NCI-H2171 treated with DMSO at 0.1 percent for 48 hours (cell line): ENCODE data around the gene GSDMA.
"Not testable (repeated sequence)": the region's sequence is repeated elsewhere in the genome, so short reads cannot be mapped to it uniquely, and the experiment has no call there.

Experiments used
- DNase-seq: peaks from one replicate; lab custom pipeline; 2025; lab: John Stamatoyannopoulos, UW

GSDMA gene

DNA sequence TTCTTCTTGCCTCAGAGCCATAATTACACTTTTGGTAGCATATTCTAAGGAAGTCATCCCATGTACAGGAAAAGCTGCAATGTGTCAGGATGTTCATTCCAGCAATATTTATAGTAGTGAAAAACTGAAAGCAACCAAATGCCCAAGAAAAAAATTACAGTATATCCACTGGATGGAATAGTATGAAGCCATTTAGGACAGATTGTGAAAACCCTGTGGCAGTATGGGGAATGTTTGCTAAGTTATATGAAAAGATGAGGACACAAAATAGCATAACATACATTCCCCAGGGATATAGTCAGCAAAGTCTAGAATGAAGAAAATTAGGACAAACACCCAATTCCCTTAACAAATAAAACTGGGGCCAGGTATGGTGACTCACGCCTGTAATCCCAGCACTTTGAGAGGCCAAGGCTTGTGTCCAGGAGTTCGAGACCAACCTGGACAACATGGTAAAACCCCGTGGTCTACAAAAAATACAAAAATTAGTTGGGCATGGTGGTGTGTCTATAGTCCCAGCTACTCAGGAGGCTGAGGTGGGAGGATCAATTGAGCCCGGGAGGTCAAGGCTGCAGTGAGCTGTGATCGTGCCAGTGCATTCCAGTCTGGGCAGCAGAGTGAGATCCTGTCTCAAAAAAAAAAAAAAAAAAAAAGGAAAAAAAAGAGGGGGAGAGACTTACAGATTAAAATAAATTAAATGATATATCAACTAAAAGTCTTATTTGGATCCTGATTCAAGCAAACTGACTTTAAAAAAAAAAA lies 33.0 kb upstream of the GSDMA start:
- no peak for DNase-seq

GRCh38 chr17:39933912-39934311 lies 28.9 kb upstream of the GSDMA start:
- DNase-seq = peak; percentile 39

DNA sequence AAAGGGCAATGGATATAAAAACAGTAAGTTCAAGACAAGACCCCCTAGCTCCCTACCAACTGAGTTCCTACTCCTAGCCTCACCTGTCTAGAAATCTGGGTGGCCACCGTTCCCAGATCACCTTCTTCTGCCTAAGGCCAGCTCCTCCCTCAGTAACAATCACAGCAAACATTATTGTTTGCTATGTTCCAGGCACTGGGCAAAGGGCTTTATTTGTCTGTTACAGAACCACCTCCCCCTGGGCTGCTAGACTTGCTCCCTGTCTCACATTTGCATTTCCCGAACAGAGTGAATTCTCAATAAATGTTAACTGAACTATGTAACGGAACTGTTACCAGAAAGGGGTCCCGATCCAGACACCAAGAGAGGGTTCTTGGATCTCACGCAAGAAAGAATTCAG lies 28.5 kb upstream of the GSDMA start:
- DNase-seq = no peak

GRCh38 chr17:39935909-39936308 lies 26.9 kb upstream of the GSDMA start:
- DNase-seq = no peak

DNA sequence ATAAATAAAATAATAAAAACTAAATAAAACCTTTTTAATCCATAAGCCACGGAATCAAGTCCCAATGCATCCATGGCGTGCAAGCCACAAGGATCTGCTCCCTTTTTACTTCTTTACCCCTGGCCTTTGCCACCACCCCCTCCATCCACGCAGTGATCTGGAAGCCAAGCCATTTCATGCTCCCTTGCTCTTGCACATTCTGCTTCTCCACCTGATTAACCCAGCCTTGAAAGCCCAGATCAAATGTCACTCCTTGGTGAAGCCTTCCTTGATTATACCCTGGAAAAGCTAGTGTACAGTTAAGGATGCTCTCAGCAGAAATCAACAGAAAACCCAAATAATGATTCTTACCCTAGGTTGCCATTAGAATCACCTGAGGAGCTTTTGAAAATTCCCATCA lies 25.4 kb upstream of the GSDMA start:
- peak; percentile 90 for DNase-seq

- DNase-seq = peak; percentile 9
Measured at GRCh38 chr17:39938140-39938869, 24.5 kb upstream of the GSDMA start.

DNA sequence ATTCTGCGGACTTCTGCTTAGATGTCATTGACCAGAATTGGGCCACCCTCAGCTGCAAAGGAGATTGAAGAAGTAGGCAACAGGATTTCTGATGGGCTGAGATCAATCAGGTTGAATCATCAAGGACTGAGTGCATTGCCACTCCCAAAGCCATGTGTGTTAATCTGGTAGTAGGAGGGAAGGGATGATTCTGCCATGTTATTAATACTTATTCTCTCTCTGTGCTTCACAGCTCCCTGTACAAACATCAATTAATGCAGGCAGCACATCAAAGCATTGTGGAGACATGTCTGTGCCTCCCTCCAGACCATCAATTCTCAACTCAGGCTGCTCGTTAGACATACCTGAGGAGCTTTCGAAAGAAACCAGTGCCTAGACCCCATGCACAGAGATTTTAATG lies 23.7 kb upstream of the GSDMA start:
- DNase-seq = peak; percentile 35

- DNase-seq = peak; percentile 78
Measured at GRCh38 chr17:39939588-39940419, 23.0 kb upstream of the GSDMA start.

DNA sequence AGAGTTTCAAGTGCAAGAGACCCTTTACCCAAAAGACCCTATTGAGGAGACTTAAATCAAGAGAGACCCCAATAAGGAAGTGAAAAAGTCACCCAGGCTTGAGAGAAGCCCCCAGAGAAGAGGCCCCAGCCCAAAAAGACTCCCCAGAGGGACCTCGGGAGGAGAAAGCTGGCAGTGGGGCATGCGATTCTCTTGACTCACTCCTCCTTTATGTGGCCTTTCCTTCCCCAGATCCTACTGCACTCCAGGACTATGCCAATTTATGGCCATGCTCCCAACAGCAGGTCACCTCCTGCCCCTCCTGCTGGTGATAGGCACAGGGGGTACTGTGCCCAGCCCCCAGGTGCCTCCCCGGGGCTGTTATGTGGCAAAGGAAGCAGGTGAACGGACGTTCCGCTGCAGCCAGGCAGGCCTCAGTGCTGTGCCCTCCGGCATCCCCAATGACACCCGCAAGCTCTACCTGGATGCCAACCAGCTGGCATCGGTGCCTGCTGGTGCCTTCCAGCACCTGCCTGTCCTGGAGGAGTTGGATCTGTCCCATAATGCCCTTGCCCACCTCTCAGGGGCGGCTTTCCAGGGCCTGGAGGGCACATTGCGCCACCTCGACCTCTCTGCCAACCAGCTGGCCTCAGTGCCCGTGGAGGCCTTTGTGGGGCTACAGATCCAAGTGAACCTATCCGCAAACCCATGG lies 19.0 kb upstream of the GSDMA start:
- no peak for DNase-seq

DNA sequence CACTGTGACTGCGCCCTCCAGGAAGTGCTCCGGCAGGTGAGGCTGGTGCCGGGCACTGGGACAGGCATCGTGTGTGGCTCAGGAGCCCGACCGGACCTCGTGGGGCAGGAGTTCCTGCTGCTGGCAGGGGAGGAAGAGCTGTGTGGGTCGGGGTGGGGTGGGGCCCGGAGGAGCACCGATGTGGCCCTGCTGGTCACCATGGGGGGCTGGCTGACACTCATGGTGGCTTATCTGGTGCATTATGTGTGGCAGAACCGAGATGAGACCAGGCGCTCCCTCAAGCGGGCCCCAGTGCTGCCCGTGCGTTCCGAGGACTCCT lies 18.5 kb upstream of the GSDMA start:
- no peak for DNase-seq

- DNase-seq = no peak
Measured at GRCh38 chr17:39946551-39947330, 16.1 kb upstream of the GSDMA start.

GRCh38 chr17:39948489-39948828 lies 14.3 kb upstream of the GSDMA start:
- not testable (repeated sequence) for DNase-seq

GRCh38 chr17:39949028-39949427 lies 13.8 kb upstream of the GSDMA start:
- DNase-seq = no peak

DNA sequence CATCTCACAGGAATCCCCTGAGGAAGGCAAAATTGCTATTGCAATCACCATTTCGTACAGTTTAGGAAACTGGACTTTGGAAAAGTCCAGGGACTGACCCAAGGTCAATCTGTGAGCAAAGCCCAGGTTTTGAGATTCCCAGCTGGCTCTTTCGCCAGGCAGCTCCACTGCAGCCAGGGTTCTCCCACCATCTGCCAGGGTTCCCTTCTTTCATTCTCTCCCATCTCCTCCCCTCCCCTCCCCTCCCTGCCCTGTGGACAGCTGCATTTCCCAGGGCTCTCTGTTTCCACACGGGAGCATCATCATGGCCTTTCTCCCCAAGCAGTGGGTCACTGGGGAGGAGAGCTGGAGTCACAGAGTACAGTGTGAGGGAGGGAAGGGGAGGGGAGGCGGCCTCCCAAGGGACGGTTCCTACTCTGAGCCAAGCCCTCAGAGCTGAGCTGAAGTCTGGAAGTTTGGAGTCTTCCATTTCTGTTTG lies 11.9 kb upstream of the GSDMA start:
- peak; percentile 81 for DNase-seq

DNA sequence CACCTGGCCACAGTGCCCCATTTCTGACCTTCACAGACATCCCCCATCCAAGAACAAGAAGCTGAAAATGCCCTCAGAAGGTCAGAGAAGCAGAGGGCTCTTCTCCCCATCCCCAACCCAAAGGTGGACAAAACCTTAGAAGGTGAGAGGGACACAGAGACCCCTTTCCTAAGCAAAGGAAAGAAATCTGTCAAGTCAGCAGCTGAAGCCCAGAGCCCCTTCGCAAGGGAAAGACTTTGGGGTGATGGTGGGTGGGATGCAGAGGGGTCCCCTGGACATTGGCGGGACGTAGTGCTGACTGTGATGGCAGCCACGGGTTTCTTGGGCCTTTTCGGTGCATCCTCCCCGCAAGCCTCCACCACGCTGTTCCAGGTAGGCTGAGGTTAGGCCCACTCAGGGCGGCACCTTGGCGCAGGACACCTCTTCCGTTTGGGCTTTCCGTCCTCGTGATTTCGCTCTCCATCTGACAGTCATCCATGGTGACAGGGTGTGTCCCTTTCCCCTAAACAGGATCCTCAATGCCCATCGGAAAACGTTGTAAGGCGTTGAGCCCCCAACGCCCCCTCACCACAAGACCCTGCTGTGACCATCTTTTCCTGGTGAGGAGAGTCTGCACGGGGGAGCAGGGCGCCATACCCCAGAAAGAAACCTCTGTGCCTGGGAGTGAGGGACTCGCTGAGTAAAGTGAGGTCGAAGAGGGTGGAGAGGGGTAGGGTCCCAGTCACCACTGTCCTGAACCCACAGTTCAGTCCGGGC lies 10.7 kb upstream of the GSDMA start:
- no peak for DNase-seq

DNA sequence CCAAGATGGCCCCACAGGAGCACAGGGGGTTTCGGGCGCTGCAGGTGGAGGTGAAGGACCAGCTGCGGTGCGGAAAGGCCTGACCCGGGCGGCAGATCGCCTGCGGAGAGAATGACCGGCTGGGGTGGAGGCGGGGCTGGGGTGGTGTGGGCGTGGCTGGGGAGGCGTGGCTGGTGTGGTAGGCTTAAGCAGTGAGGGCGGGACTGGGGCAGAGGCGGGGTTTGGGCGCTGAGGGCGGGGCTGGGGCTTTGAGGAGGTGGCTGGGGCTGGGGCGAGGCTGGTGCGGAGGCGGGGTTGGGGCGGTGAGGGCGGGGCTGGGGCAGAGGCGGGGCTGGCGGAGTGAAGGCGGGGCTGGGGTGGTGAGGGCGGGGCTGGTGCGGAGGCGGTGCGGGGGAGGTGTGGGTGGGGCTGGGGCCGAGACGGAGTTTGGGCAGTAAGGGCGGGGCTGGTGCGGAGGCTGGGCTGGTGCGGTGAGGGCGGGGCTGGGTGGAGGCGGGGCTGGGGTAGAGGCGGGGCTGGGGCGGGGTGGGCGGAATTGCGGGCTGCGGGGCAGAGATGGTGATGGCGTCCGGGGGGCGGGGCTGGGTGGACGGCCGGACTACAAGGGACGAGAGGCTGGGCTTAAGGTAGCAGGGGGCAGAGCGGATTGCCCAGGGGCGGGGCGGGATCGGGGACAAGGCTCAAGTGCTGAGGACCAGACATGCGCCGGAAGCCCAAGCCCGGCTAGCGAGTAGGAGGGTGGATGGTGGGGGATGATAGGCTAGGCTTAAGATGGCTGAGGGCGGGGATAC lies 9.9 kb upstream of the GSDMA start:
- peak; percentile 90 for DNase-seq

DNA sequence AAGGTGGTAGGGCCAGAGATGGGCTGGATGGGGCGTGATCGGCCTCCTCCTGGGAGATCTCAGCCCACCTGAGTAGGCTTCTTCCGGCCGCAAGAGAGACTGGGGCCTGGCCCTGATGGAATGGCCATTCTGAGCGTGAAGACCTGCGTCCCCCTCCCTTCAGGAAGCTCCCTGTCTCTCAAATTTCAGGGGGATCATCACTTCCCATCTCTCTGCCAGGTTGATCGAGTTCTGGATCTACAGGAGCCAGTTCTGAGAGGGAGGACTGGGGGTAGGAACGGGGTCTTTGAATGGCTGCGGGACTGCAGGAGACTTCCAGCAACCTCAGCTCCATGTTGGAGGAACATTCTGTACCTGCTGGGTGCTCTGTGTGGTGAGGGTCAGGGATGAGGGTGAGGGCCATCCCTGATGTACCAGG lies 9.3 kb upstream of the GSDMA start:
- DNase-seq = no peak

GRCh38 chr17:39954876-39955275 lies 7.9 kb upstream of the GSDMA start:
- DNase-seq = no peak

- no peak for DNase-seq
Measured at GRCh38 chr17:39955726-39956225, 7.0 kb upstream of the GSDMA start.
